AG10803 (cell line): ENCODE data around the gene C17orf113.

Source experiments
- DNase-seq: peaks from one replicate; pipeline ENCODE4 v3.0.0; 2010; ENCODE audit warnings: low read depth
- H3K4me3 ChIP-seq: 2 replicates; pipeline ENCODE4 v1.5.1; 2011; ENCODE audit warnings: mild to moderate bottlenecking, low read length, control low read depth
- TF ChIP-seq, protein P1 (sequence below): conservative IDR thresholded peaks from 2 replicates; pipeline ENCODE4 v1.5.1; 2011; ENCODE audit warnings: mild to moderate bottlenecking, low read length, control low read depth, inconsistent platforms

The C17orf113 gene

DNA sequence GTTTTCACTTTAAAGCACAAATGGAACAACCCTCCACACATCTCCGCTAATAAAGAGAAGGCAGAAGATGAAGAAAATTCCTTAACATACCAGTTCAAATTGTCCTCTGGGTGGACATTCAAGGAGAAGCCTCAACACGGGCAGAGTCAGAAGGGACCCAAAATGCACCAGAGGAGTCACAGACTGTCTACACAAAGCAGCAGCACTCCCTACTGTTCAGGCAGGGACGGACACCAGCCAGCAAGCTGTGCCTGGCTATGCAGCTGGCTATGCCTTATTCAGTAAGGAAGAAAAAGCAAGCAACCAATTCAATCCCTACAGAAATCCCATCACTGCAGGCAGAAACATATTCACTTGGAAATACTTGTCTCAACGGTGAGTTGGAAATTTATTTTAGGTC lies 41.2 kb downstream of the C17orf113 start:
- TF ChIP-seq, protein P1, sequence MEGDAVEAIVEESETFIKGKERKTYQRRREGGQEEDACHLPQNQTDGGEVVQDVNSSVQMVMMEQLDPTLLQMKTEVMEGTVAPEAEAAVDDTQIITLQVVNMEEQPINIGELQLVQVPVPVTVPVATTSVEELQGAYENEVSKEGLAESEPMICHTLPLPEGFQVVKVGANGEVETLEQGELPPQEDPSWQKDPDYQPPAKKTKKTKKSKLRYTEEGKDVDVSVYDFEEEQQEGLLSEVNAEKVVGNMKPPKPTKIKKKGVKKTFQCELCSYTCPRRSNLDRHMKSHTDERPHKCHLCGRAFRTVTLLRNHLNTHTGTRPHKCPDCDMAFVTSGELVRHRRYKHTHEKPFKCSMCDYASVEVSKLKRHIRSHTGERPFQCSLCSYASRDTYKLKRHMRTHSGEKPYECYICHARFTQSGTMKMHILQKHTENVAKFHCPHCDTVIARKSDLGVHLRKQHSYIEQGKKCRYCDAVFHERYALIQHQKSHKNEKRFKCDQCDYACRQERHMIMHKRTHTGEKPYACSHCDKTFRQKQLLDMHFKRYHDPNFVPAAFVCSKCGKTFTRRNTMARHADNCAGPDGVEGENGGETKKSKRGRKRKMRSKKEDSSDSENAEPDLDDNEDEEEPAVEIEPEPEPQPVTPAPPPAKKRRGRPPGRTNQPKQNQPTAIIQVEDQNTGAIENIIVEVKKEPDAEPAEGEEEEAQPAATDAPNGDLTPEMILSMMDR = no peak
- DNase-seq = no peak
- no peak overlapping the region for H3K4me3 ChIP-seq

DNA sequence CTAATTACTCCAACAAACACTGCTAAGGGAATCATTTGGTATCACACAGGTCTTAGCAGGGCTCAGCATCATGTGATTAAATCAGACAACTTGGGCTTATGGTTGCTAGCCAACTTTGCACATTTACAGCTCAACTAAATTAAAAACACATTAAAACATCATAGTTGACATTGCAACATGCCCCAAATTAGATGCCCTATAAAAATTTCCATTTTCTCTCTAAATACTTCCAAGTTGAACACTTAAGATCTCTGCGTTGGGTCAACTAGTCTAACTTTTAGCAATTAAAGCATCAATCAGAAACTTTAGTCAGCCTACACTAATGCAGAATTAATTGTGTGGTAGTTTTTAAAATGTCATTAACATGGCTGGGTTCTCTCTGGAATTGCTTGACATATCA lies 45.2 kb downstream of the C17orf113 start:
- peak; percentile 73 for DNase-seq

DNA sequence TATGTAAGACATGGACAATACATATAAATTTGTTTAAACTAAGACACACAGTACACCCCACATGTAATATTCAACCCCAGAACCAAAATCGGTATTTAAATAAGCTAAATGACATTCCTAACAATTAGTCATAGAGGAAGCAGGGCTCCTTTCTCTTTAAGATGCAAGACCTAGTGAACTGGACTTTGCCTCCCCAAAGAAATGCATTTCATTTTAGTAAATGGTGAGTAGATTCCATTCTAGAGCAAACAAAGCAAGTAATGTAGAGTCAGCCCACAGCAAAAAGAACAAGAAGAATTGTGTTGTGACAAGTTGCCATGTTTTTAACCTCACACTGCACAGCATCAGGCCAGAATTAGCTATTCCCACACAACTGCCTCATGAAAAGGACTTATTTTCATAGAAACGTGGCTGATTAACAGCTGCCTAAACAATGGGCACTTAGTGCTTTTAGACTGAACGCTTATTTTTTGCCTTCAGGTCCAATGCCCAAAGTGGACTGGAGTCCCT lies 47.6 kb downstream of the C17orf113 start:
- H3K4me3 ChIP-seq = no peak overlapping the region
- TF ChIP-seq, protein P1 = no peak
- no peak for DNase-seq

More for the DNA sequence above, 45.2 kb downstream of the C17orf113 start:
- no peak overlapping the region for H3K4me3 ChIP-seq
- TF ChIP-seq, protein P1 = no peak

DNA sequence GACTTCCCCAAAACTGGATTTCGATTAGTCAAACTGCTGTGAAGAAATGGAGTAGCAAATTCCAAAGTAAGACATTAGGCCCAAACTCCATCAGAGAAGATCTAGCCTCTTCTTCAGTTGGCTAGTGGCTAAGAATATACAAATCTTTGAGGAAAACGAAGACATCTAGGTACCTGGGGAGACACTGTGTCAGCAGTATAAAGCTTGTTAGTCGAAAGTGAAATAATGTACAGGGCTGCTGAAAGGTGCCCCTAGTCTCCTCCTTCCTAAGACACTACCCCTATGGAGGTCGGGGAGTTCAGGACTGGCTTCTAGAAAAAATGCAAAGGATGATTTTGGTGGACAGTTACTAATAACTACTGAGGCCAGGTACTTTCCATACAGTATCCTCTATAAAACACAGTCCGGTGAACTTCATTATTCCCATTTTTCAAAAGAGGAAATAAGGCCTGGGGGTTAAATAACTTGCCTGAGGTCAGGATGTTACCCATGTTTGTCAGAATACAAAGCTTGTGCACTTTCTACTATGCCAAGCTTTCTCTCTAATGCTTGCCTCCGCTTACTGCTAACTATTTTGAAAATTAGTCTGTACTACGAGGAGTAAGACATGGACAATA lies 48.1 kb downstream of the C17orf113 start:
- DNase-seq = no peak
- TF ChIP-seq, protein P1 = no peak
- no peak overlapping the region for H3K4me3 ChIP-seq

DNA sequence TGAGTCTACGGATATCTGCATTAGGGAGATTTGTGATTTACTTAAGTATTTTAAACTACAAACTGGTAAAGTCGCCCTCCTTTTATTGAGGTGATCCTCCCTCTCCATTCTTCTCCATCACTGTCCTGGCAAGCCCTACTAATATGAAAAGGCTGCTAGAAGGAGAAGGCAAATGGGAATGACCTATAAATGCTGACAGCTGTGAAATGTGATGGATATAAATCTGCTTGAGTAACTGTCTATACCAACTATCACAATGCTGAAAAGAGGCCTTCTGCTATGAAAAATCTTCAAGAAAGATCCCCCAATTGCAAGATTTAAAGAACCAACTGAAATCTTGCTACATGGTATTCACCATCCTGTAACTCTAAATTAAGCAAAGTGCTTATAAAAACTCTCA lies 48.7 kb downstream of the C17orf113 start:
- DNase-seq = no peak
- TF ChIP-seq, protein P1 = no peak
- H3K4me3 ChIP-seq = no peak overlapping the region

DNA sequence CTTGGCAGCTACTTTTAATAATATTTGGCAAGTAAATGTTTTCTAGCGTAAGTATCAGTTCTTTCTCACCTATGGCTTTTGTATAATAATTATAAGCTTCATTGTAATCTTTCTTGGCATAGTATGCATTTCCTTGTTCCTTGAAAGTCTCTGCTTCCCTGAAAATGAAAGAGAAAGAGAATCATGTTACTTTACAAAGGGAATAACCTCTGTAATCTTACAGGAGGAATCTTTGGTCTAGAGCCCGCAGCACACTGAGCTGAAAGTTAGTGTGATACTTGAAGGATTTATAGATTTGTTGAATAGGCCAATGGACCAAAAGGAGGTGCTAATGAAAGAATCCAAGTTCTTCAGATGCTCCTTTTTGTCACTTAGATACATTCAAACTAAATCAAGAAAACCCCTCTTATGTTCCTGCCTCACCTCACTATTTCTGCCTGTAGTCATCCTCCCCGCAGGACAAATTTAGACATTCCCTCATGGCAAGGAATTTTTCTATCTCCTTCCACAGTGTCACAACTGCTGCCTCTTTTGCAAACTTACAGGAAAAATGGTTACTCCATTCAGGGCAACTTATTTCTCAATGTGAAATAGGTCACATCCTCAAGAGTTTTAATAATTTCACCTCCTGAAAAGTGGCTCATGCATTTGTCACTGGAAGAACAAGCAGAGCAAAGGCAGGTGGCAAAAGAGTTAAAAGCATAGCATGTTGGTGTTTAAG lies 49.8 kb downstream of the C17orf113 start:
- TF ChIP-seq, protein P1 = no peak
- no peak overlapping the region for H3K4me3 ChIP-seq
- DNase-seq = no peak

DNA sequence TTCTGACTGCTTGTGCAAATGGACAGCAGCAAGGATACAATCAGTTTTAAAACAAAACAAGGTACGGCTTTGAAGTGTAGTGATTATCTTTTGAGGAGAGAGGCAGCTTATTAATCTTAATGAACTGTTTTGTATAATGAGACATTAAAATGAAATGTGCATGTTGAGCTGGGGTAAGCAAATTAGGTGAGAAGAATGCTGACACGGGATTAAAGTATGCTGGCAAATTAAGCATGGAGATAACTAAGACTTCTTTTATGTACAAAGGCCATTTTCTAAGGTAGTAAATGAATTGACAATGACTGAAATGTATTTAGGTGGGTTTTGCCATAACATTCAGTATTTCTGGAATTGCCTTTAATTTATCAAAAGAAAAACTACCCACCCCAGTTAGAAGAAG lies 51.9 kb downstream of the C17orf113 start:
- TF ChIP-seq, protein P1 = no peak
- H3K4me3 ChIP-seq = no peak overlapping the region
- DNase-seq = no peak
